ENCODE measurements around the gene NPB. TPM values are rescaled to one million over a fixed set of nuclear protein-coding genes. Genes with fewer than 3 reads are reported as not detected.

The NPB gene
- polyA plus RNA-seq, 1 of the 3 experiments (the other 2 are of a cell fraction), result 2.4 TPM

DNA sequence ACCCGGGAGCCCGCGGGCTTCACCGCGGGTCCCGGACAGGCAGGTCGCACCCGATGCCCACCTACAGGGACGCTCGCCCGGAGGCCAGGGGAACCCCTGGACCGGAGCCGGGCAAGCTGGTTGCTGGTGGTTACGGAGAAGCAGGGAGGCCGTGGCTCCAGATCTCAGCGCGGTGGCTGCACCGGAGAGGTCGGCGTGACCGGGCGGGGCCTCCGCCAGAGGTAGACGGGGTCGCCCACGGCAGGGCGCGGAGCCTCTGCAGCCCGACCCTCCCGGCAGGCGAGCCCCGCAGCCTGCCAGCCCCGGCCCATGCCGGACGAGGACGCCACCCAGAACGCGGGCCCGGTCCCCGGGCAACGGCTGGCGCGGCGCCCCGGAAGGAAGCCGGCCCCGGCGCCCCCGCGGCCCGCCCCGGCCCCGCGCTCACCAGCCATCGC, 8.8 kb downstream of the NPB start:
- H3K36me3 ChIP-seq (replicated peaks in 1 of 2; ENCODE audit: control insufficient read depth in 1 of 2, insufficient read depth in 2 of 2, low read length in 1 of 2), result peaks cover 26 to 73% of the 10 kb centered on the region in 2 experiments
- H3K9me2 ChIP-seq, result no peaks in the 10 kb centered on the region
- H2AFZ ChIP-seq (ENCODE audit: low read depth), result no peak overlapping the region; the same call in 1 of the 2 replicates
- peak overlapping the region; percentile 85 to 96 for H3K4me3 ChIP-seq (ENCODE audit: low read depth in 2 of 2, low read length in 1 of 2)
- peak overlapping the region; percentile 100 for H3K4me2 ChIP-seq
- ChIA-PET POLR2A (interaction anchor here (0.6 to 1.7 kb wide), 2 partner anchors 9 to 44 kb away, joined by 3 to 6 read pairs; no protein-coding TSS in a partner anchor), CTCF (interaction anchor here (0.6 to 3.8 kb wide), 5 partner anchors 9 to 110 kb away, joined by 3 to 20 read pairs (median 4); no protein-coding TSS in a partner anchor)
- H3K79me2 ChIP-seq (ENCODE audit: insufficient read depth), result peaks cover 17% of the 10 kb centered on the region
- peaks cover 12% of the 10 kb centered on the region for H3F3A ChIP-seq (replicated peaks; ENCODE audit: insufficient read depth)
- 3% methylated on average over 18 of the region's 55 CpGs for WGBS (ENCODE audit: low lambda C conversion rate)
- no peaks in the 10 kb centered on the region for H3K9me3 ChIP-seq
- no peak for DNase-seq
- TF ChIP-seq SIN3A (IDR thresholded peaks at IDR 0.05; ENCODE audit: borderline replicate concordance, low read depth, low read length) (peak; percentile 20; the same call in 1 of the 2 replicates), MXI1 (IDR thresholded peaks at IDR 0.05; ENCODE audit: low read depth, low read length) (peak; percentile 49; the same call in 1 of the 2 replicates), GABPA (IDR thresholded peaks at IDR 0.05; ENCODE audit: low read depth) (0 out of 2 replicates have a peak, but pooled peaks have one; percentile 14), TEAD4 (IDR thresholded peaks at IDR 0.05; ENCODE audit: borderline replicate concordance, insufficient read depth) (no peak)
- no peaks in the 10 kb centered on the region for H3K27me3 ChIP-seq (ENCODE audit: insufficient read depth)
- H3K4me1 ChIP-seq (ENCODE audit: control insufficient read depth in 1 of 2, insufficient read depth in 2 of 2, low read depth in 1 of 2, low read length in 1 of 2), result peaks cover 8 to 15% of the 10 kb centered on the region in 2 experiments; a peak in 2 of 4 replicates
- peak overlapping the region in 1 of 2 experiments; percentile 44; a peak in 1 of 4 replicates for H3K27ac ChIP-seq (ENCODE audit: low read depth in 2 of 2, low read length in 1 of 2)
- H3K9ac ChIP-seq, result peak overlapping the region; percentile 71
- peaks cover 22% of the 10 kb centered on the region for H4K20me1 ChIP-seq (ENCODE audit: insufficient read depth)

- CTCF ChIA-PET, result interaction anchor here (0.6 to 3.8 kb wide), 8 partner anchors 10 to 109 kb away, joined by 3 to 20 read pairs (median 4); no protein-coding TSS in a partner anchor
- Histone ChIP-seq H3K27ac (ENCODE audit: low read depth in 2 of 2, low read length in 1 of 2) (peak within 1 kb of the TSS in 1 of 2 experiments; percentile 44; a peak in 2 of 4 replicates), H3K9me3 (no peaks in the 10 kb centered on the region), H3K79me2 (ENCODE audit: insufficient read depth) (peaks cover 22% of the 10 kb centered on the region), H3F3A (replicated peaks; ENCODE audit: insufficient read depth) (peaks cover 15% of the 10 kb centered on the region), H3K4me2 (peak within 1 kb of the TSS; percentile 100), H3K36me3 (replicated peaks in 1 of 2; ENCODE audit: control insufficient read depth in 1 of 2, insufficient read depth in 2 of 2, low read length in 1 of 2) (peaks cover 27 to 72% of the 10 kb centered on the region in 2 experiments), H3K27me3 (ENCODE audit: insufficient read depth) (no peaks in the 10 kb centered on the region), H3K9me2 (no peaks in the 10 kb centered on the region), H4K20me1 (ENCODE audit: insufficient read depth) (peaks cover 27% of the 10 kb centered on the region), H2AFZ (ENCODE audit: low read depth) (no peak within 1 kb of the TSS; the same call in 1 of the 2 replicates), H3K4me1 (ENCODE audit: control insufficient read depth in 1 of 2, insufficient read depth in 2 of 2, low read depth in 1 of 2, low read length in 1 of 2) (peaks cover 8 to 19% of the 10 kb centered on the region in 2 experiments; a peak in 2 of 4 replicates), H3K9ac (peak within 1 kb of the TSS; percentile 71), H3K4me3 (ENCODE audit: low read depth in 2 of 2, low read length in 1 of 2) (peak within 1 kb of the TSS; percentile 85 to 96)
- DNase-seq, result peak; percentile 100
- 15% methylated on average over 35 of the region's 84 CpGs for WGBS (ENCODE audit: low lambda C conversion rate)
- POLR2A ChIA-PET, result interaction anchor here (0.6 to 1.7 kb wide), 2 partner anchors 10 to 44 kb away, joined by 3 to 6 read pairs; no protein-coding TSS in a partner anchor
- TF ChIP-seq CTCF (IDR thresholded peaks at IDR 0.05) (peak; percentile 10; the same call in 1 of the 2 replicates), FOXM1 (IDR thresholded peaks at IDR 0.05; ENCODE audit: low read depth) (no peak), MXI1 (IDR thresholded peaks at IDR 0.05; ENCODE audit: low read depth, low read length) (peak; percentile 8; the same call in 1 of the 2 replicates), SIN3A (IDR thresholded peaks at IDR 0.05; ENCODE audit: borderline replicate concordance, low read depth, low read length) (no peak), RFX5 (IDR thresholded peaks at IDR 0.05; ENCODE audit: low read length) (no peak), PBX3 (IDR thresholded peaks at IDR 0.05) (peak; percentile 31), RXRA (IDR thresholded peaks at IDR 0.05; ENCODE audit: borderline replicate concordance, low read depth) (no peak), RAD21 (IDR thresholded peaks at IDR 0.05; ENCODE audit: low read length) (no peak), NFIC (IDR thresholded peaks at IDR 0.05; ENCODE audit: borderline replicate concordance) (no peak)
- TF ChIP-seq, protein P1, sequence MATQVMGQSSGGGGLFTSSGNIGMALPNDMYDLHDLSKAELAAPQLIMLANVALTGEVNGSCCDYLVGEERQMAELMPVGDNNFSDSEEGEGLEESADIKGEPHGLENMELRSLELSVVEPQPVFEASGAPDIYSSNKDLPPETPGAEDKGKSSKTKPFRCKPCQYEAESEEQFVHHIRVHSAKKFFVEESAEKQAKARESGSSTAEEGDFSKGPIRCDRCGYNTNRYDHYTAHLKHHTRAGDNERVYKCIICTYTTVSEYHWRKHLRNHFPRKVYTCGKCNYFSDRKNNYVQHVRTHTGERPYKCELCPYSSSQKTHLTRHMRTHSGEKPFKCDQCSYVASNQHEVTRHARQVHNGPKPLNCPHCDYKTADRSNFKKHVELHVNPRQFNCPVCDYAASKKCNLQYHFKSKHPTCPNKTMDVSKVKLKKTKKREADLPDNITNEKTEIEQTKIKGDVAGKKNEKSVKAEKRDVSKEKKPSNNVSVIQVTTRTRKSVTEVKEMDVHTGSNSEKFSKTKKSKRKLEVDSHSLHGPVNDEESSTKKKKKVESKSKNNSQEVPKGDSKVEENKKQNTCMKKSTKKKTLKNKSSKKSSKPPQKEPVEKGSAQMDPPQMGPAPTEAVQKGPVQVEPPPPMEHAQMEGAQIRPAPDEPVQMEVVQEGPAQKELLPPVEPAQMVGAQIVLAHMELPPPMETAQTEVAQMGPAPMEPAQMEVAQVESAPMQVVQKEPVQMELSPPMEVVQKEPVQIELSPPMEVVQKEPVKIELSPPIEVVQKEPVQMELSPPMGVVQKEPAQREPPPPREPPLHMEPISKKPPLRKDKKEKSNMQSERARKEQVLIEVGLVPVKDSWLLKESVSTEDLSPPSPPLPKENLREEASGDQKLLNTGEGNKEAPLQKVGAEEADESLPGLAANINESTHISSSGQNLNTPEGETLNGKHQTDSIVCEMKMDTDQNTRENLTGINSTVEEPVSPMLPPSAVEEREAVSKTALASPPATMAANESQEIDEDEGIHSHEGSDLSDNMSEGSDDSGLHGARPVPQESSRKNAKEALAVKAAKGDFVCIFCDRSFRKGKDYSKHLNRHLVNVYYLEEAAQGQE (IDR thresholded peaks at IDR 0.05; ENCODE audit: low read depth, low read length), result no peak
- TF ChIP-seq, protein P2, sequence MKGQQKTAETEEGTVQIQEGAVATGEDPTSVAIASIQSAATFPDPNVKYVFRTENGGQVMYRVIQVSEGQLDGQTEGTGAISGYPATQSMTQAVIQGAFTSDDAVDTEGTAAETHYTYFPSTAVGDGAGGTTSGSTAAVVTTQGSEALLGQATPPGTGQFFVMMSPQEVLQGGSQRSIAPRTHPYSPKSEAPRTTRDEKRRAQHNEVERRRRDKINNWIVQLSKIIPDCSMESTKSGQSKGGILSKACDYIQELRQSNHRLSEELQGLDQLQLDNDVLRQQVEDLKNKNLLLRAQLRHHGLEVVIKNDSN (IDR thresholded peaks at IDR 0.05; ENCODE audit: borderline replicate concordance, low read depth), result no peak; the same call in 1 of the 2 replicates
- TF ChIP-seq, protein P3, sequence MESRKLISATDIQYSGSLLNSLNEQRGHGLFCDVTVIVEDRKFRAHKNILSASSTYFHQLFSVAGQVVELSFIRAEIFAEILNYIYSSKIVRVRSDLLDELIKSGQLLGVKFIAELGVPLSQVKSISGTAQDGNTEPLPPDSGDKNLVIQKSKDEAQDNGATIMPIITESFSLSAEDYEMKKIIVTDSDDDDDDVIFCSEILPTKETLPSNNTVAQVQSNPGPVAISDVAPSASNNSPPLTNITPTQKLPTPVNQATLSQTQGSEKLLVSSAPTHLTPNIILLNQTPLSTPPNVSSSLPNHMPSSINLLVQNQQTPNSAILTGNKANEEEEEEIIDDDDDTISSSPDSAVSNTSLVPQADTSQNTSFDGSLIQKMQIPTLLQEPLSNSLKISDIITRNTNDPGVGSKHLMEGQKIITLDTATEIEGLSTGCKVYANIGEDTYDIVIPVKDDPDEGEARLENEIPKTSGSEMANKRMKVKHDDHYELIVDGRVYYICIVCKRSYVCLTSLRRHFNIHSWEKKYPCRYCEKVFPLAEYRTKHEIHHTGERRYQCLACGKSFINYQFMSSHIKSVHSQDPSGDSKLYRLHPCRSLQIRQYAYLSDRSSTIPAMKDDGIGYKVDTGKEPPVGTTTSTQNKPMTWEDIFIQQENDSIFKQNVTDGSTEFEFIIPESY (IDR thresholded peaks at IDR 0.05; ENCODE audit: borderline replicate concordance, low read depth), result no peak
Observed at GRCh38 chr17:81911277-81911961, 9.4 kb downstream of the NPB start, which contains the start of gene PCYT2. PCYT2 (minus strand) TSS chr17:81911399; CDS start chr17:81911355, 44 bp downstream.
